Esophagus muscularis mucosa (tissue), 4 donors: ENCODE data around the gene CPXM1. TPM values are rescaled to one million over a fixed set of nuclear protein-coding genes. Genes with fewer than 3 reads are reported as not detected.

Experiments
- DNase-seq: peaks from one replicate; pipeline ENCODE4 v3.0.0-alpha.2; 2017; ENCODE audit errors: extremely low spot score
- H3K27ac ChIP-seq, 4 donors: fragments of 200-600 bp; sonication (generic); replicated peaks in 1 of 4; 1 replicate in 3 of 4; 2 replicates in 1 of 4; pipeline ENCODE4 v1.5.1; 2016 to 2019; ENCODE audit warnings: mild to moderate bottlenecking in 1 of 4
- H3K27me3 ChIP-seq, 4 donors: fragments of 200-600 bp; sonication (generic); one replicate each; pipeline versions ENCODE4 v1.5.1 to v1.6.0; 2016 to 2019
- H3K36me3 ChIP-seq, 4 donors: fragments of 200-600 bp; sonication (generic); one replicate each; pipeline ENCODE4 v1.5.1; 2016 to 2019
- H3K4me1 ChIP-seq, 4 donors: fragments of 200-600 bp; sonication (generic); one replicate each; pipeline ENCODE4 v1.5.1; 2016 to 2019
- H3K4me3 ChIP-seq, 4 donors: fragments of 200-600 bp; sonication (generic); 1 replicate in 2 of 4; 2 replicates in 2 of 4; pipeline ENCODE4 v1.5.1; 2016 to 2019; ENCODE audit warnings: mild to moderate bottlenecking in 4 of 4, moderate library complexity in 1 of 4
- H3K9me3 ChIP-seq, 4 donors: fragments of 200-600 bp; sonication (generic); 1 replicate in 3 of 4; 2 replicates in 1 of 4; pipeline ENCODE4 v1.5.1; 2016 to 2019
- EP300 ChIP-seq: sonication (generic); formaldehyde crosslinking; IDR thresholded peaks from one replicate; pipeline ENCODE4 v1.6.1; 2017; ENCODE audit warnings: antibody characterized with exemption
- POLR2A ChIP-seq: fragments of 450-650 bp; IDR thresholded peaks from one replicate; pipeline ENCODE4 v1.6.1; 2017; ENCODE audit warnings: antibody characterized with exemption, moderate library complexity, mild to moderate bottlenecking, low read depth
- POLR2AphosphoS5 ChIP-seq, 2 donors: sonication (generic); formaldehyde crosslinking; IDR thresholded peaks; one replicate each; pipeline ENCODE4 v1.6.1; 2017; ENCODE audit warnings: antibody characterized with exemption in 2 of 2
- WGBS: methylation state at CpG from one replicate; pipeline ENCODE4 v1.1.5; 2018; 5-methylcytosine and 5-hydroxymethylcytosine counted together
- intact Hi-C: fragments of 100-400 bp; cut with DNase I; formaldehyde crosslinking; loops from one replicate; pipeline ENCODE4 v1.15.1; 2023
- total RNA-seq, 4 donors: library from RNA; depleted of rRNA; stranded (reverse); fragments of >200 nt; gene quantifications; one replicate each; pipeline versions ENCODE4 v1.1.0 to v1.2.1, GENCODE V29; 2016
- TF ChIP-seq, protein P1 (sequence below), 3 experiments: fragments of 200-600 bp in 2 of 3; fragments of 450-650 bp in 1 of 3; sonication (generic) in 2 of 3; IDR thresholded peaks; one replicate each; pipeline ENCODE4 v1.5.1; 2017 to 2019; ENCODE audit warnings: antibody characterized with exemption in 3 of 3, mild to moderate bottlenecking in 2 of 3, moderate library complexity in 1 of 3

Gene CPXM1
- total RNA-seq, 4 donors from 2014 or later: 0.17 to 1.3 (median 0.45) TPM; not detected in 1

DNA sequence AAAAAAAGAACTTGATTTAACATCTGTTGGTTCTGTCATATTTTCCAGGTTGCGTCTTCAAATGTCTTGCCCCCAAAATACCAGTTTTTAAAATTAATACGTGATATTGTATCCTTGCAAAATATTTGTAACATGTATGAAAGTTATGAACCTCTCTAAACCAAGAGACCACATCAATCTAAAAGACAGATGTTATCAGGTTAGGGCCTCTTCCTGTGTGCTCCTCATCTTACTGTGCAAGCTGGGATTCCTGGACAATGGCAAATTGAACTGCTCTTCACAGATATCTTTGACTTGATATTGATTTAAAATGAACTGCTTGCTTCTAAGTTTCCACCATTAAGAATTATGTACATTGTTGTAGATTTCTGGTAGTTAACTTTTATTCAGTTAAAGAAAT lies 25.3 kb upstream of the CPXM1 start:
- no peak for DNase-seq
- Histone ChIP-seq H3K27me3 (peaks cover 0 to 52% (median 9%) of the 10 kb centered on the region in 4 donors), H3K36me3 (no peaks in the 10 kb centered on the region), H3K4me3 (no peak overlapping the region), H3K9me3 (no peaks in the 10 kb centered on the region), H3K27ac (no peak overlapping the region), H3K4me1 (peaks cover 0 to 8% (median 7%) of the 10 kb centered on the region in 4 donors)
- WGBS: 94% methylated on average over 2 of the region's 2 CpGs
- no peak for TF ChIP-seq EP300
- no peak for TF ChIP-seq POLR2AphosphoS5 (IDR thresholded peaks at IDR 0.05)
- TF ChIP-seq, protein P1, sequence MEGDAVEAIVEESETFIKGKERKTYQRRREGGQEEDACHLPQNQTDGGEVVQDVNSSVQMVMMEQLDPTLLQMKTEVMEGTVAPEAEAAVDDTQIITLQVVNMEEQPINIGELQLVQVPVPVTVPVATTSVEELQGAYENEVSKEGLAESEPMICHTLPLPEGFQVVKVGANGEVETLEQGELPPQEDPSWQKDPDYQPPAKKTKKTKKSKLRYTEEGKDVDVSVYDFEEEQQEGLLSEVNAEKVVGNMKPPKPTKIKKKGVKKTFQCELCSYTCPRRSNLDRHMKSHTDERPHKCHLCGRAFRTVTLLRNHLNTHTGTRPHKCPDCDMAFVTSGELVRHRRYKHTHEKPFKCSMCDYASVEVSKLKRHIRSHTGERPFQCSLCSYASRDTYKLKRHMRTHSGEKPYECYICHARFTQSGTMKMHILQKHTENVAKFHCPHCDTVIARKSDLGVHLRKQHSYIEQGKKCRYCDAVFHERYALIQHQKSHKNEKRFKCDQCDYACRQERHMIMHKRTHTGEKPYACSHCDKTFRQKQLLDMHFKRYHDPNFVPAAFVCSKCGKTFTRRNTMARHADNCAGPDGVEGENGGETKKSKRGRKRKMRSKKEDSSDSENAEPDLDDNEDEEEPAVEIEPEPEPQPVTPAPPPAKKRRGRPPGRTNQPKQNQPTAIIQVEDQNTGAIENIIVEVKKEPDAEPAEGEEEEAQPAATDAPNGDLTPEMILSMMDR (IDR thresholded peaks at IDR 0.05): no peak
- TF ChIP-seq POLR2A: no peak
- intact Hi-C loops: no loop called here

GRCh38 chr20:2822073-2822472 lies 21.6 kb upstream of the CPXM1 start:
- Histone ChIP-seq H3K9me3 (no peaks in the 10 kb centered on the region), H3K36me3 (no peaks in the 10 kb centered on the region), H3K4me1 (peaks cover 0 to 14% (median 13%) of the 10 kb centered on the region in 4 donors), H3K4me3 (no peak overlapping the region), H3K27me3 (peaks cover 0 to 67% (median 20%) of the 10 kb centered on the region in 4 donors), H3K27ac (no peak overlapping the region)
- no peak for TF ChIP-seq POLR2A
- no peak for TF ChIP-seq EP300
- TF ChIP-seq, protein P1 (IDR thresholded peaks at IDR 0.05): no peak
- no peak for TF ChIP-seq POLR2AphosphoS5 (IDR thresholded peaks at IDR 0.05)
- intact Hi-C loops: no loop called here
- 40% methylated on average over 5 of the region's 5 CpGs for WGBS
- DNase-seq: no peak

GRCh38 chr20:2820896-2821869 lies 20.8 kb upstream of the CPXM1 start:
- TF ChIP-seq EP300: no peak
- no peak for TF ChIP-seq POLR2AphosphoS5 (IDR thresholded peaks at IDR 0.05)
- TF ChIP-seq, protein P1 (IDR thresholded peaks at IDR 0.05): no peak
- TF ChIP-seq POLR2A: no peak
- Histone ChIP-seq H3K27ac (no peak overlapping the region), H3K4me3 (no peak overlapping the region), H3K36me3 (no peaks in the 10 kb centered on the region), H3K9me3 (no peaks in the 10 kb centered on the region), H3K27me3 (peaks cover 0 to 67% (median 17%) of the 10 kb centered on the region in 4 donors), H3K4me1 (peaks cover 0 to 14% (median 13%) of the 10 kb centered on the region in 4 donors)
- WGBS: 29% methylated on average over 32 of the region's 68 CpGs
- intact Hi-C loops: no loop called here
- no peak for DNase-seq

GRCh38 chr20:2820084-2820895 lies 19.9 kb upstream of the CPXM1 start:
- WGBS: 38% methylated on average over 32 of the region's 32 CpGs
- TF ChIP-seq POLR2A (no peak), POLR2AphosphoS5 (IDR thresholded peaks at IDR 0.05) (no peak)
- Histone ChIP-seq H3K36me3 (no peaks in the 10 kb centered on the region), H3K27ac (no peak overlapping the region), H3K4me1 (peaks cover 0 to 14% (median 13%) of the 10 kb centered on the region in 4 donors), H3K27me3 (peaks cover 0 to 61% (median 16%) of the 10 kb centered on the region in 4 donors), H3K4me3 (no peak overlapping the region), H3K9me3 (no peaks in the 10 kb centered on the region)
- DNase-seq: no peak
- intact Hi-C loops: no loop called here
